Upper lobe of right lung (tissue), 1 donor: ENCODE data around the gene PRDM16. TPM values are rescaled to one million over a fixed set of nuclear protein-coding genes. Genes with fewer than 3 reads are reported as not detected.
"Not testable (repeated sequence)": the region's sequence is repeated elsewhere in the genome, so short reads cannot be mapped to it uniquely, and the experiment has no call there.

ENCODE experiments used
- ATAC-seq: fragments of 200-7000 bp; cut with Tn5 transposase; one replicate; pipeline ENCODE4 v1.9.1; 2020; ENCODE audit warnings: mild to moderate bottlenecking, moderate library complexity
- DNase-seq: peaks from one replicate; pipeline ENCODE4 v3.0.0-alpha.2; 2020
- H3K27ac ChIP-seq: fragments of 200-600 bp; one replicate; pipeline ENCODE4 v1.8.0; 2022
- H3K27me3 ChIP-seq: fragments of 200-600 bp; one replicate; pipeline ENCODE4 v1.8.0; 2022; ENCODE audit warnings: mild to moderate bottlenecking
- H3K36me3 ChIP-seq: fragments of 200-600 bp; one replicate; pipeline ENCODE4 v1.8.0; 2022
- H3K4me1 ChIP-seq: fragments of 200-600 bp; one replicate; pipeline ENCODE4 v1.8.0; 2022
- H3K4me3 ChIP-seq: fragments of 200-600 bp; one replicate; pipeline ENCODE4 v1.8.0; 2022; ENCODE audit warnings: mild to moderate bottlenecking
- H3K9me3 ChIP-seq: fragments of 200-600 bp; one replicate; pipeline ENCODE4 v1.8.0; 2022
- CTCF ChIP-seq: fragments of 200-600 bp; IDR thresholded peaks from one replicate; pipeline ENCODE4 v1.8.0; 2022; ENCODE audit warnings: antibody characterized with exemption
- intact Hi-C: fragments of 100-400 bp; cut with DNase I; formaldehyde crosslinking; loops from one replicate; pipeline ENCODE4 v1.11.0; 2022
- total RNA-seq: library from RNA; stranded (reverse); fragmentation: NEBNext Ultra II Directional; extraction: Animal tissue kit (Norgen Biotek cat#: 25700); gene quantifications from one replicate; pipeline ENCODE4 v1.2.1, GENCODE V29; 2021
- donor health status: DM: no; HTN: yes; CAD: no; lungs with severe emphysema.

Gene PRDM16
- total RNA-seq, 1 donor from 2014 or later, result 21.0 TPM

GRCh38 chr1:3236955-3237354, 168.0 kb downstream of the PRDM16 start:
- DNase-seq (no peak), ATAC-seq (no peak)
- no peak overlapping the region for H3K27ac ChIP-seq
- intact Hi-C loops, result no loop called here
- H3K4me3 ChIP-seq, result no peak overlapping the region
- H3K4me1 ChIP-seq, result peaks cover 22% of the 10 kb centered on the region
- H3K36me3 ChIP-seq, result no peaks in the 10 kb centered on the region
- no peaks in the 10 kb centered on the region for H3K27me3 ChIP-seq
- H3K9me3 ChIP-seq, result no peaks in the 10 kb centered on the region
- no peak for TF ChIP-seq CTCF

GRCh38 chr1:3237570-3237969, 168.6 kb downstream of the PRDM16 start:
- Histone ChIP-seq H3K27me3 (no peaks in the 10 kb centered on the region), H3K4me3 (no peak overlapping the region), H3K36me3 (no peaks in the 10 kb centered on the region), H3K27ac (no peak overlapping the region), H3K4me1 (peaks cover 22% of the 10 kb centered on the region), H3K9me3 (no peaks in the 10 kb centered on the region)
- no peak for TF ChIP-seq CTCF
- DNase-seq (no peak), ATAC-seq (no peak)
- intact Hi-C loops, result no loop called here

GRCh38 chr1:3237994-3238702, 169.1 kb downstream of the PRDM16 start:
- H3K27ac ChIP-seq, result no peak overlapping the region
- no peaks in the 10 kb centered on the region for H3K9me3 ChIP-seq
- intact Hi-C loops, result no loop called here
- no peak for TF ChIP-seq CTCF
- DNase-seq (peak; percentile 80), ATAC-seq (peak; percentile 53)
- no peak overlapping the region for H3K4me3 ChIP-seq
- no peaks in the 10 kb centered on the region for H3K27me3 ChIP-seq
- H3K4me1 ChIP-seq, result peaks cover 22% of the 10 kb centered on the region
- no peaks in the 10 kb centered on the region for H3K36me3 ChIP-seq

- no peaks in the 10 kb centered on the region for H3K9me3 ChIP-seq
- no peak overlapping the region for H3K4me3 ChIP-seq
- H3K27ac ChIP-seq, result no peak overlapping the region
- DNase-seq (no peak), ATAC-seq (peak; percentile 7)
- peaks cover 22% of the 10 kb centered on the region for H3K4me1 ChIP-seq
- H3K27me3 ChIP-seq, result no peaks in the 10 kb centered on the region
- H3K36me3 ChIP-seq, result no peaks in the 10 kb centered on the region
- no peak for TF ChIP-seq CTCF
- intact Hi-C loops, result no loop called here
These were observed 169.8 kb downstream of the PRDM16 start for GRCh38 chr1:3238703-3239278.

- DNase-seq, H3K9me3 ChIP-seq, ATAC-seq, H3K27ac ChIP-seq, intact Hi-C loops, H3K4me3 ChIP-seq, H3K27me3 ChIP-seq, H3K36me3 ChIP-seq: not testable (repeated sequence)
- H3K4me1 ChIP-seq, result peaks cover 22% of the 10 kb centered on the region
These were observed 171.0 kb downstream of the PRDM16 start for GRCh38 chr1:3239991-3240390.

- no peaks in the 10 kb centered on the region for H3K36me3 ChIP-seq
- no peaks in the 10 kb centered on the region for H3K27me3 ChIP-seq
- H3K27ac ChIP-seq, result peak overlapping the region; percentile 17
- no peak overlapping the region for H3K4me3 ChIP-seq
- no peaks in the 10 kb centered on the region for H3K9me3 ChIP-seq
- no peak for TF ChIP-seq CTCF
- intact Hi-C loops, result no loop called here
- DNase-seq, result no peak
- peak; percentile 37 for ATAC-seq
- peaks cover 22% of the 10 kb centered on the region for H3K4me1 ChIP-seq
These were observed 171.7 kb downstream of the PRDM16 start for GRCh38 chr1:3240524-3241235.
